ENCODE data around the gene GRIN3B. TPM values are rescaled to one million over a fixed set of nuclear protein-coding genes. Genes with fewer than 3 reads are reported as not detected.

The GRIN3B gene
- total and polyA plus RNA-seq, 9 of the 15 experiments (the other 6 are each of a cell fraction or from before 2014, with no cell fraction given), result 0.06 to 0.95 (median 0.19) TPM; not detected in 6

- TF ChIP-seq ARID3A (IDR thresholded peaks at IDR 0.05; ENCODE audit: borderline replicate concordance, low read depth, low read length) (no peak), KAT7 (CRISPR knock-in tag; IDR thresholded peaks at IDR 0.05; ENCODE audit: borderline replicate concordance) (no peak), FOXA1 (IDR thresholded peaks at IDR 0.05; ENCODE audit: borderline replicate concordance) (no peak), ATF7 (IDR thresholded peaks at IDR 0.05) (peak; percentile 50), KLF16 (IDR thresholded peaks at IDR 0.05) (no peak), IRF2 (CRISPR knock-in tag; IDR thresholded peaks at IDR 0.05) (no peak), KLF1 (tag; IDR thresholded peaks at IDR 0.05) (peak; percentile 51; the same call in 1 of the 2 replicates), ZNF124 (CRISPR knock-in tag; IDR thresholded peaks at IDR 0.05) (no peak), POLR3G (IDR thresholded peaks at IDR 0.05; ENCODE audit: extremely low read depth, insufficient read length, insufficient replicate concordance) (no peak), PKNOX1 (IDR thresholded peaks at IDR 0.05) (no peak), ATF6 (CRISPR knock-in tag; IDR thresholded peaks at IDR 0.05) (no peak), PML (IDR thresholded peaks at IDR 0.05; ENCODE audit: low read length) (no peak), CBX3 (IDR thresholded peaks at IDR 0.05; ENCODE audit: borderline replicate concordance in 1 of 2, low read length in 2 of 2) (peak in 1 of 2 experiments; percentile 100; a peak in 2 of 3 replicates), CHD4 (IDR thresholded peaks at IDR 0.05; ENCODE audit: insufficient read depth, insufficient replicate concordance, low read depth, low read length, poor library complexity, severe bottlenecking) (no peak), SETDB1 (IDR thresholded peaks at IDR 0.05; ENCODE audit: low read length) (no peak)
Observed at GRCh38 chr19:970695-971094, 29.5 kb upstream of the GRIN3B start (continued).

Data from K562 (cell line).